ENCODE data around the gene NCDN.

NCDN gene

GRCh38 chr1:35615440-35615839, 57.8 kb downstream of the NCDN start:
- Mint-ChIP-seq H3K9me3 (no peaks in the 10 kb centered on the region), H3K4me3 (no peak overlapping the region), H3K27ac (ENCODE audit: low read depth) (no peak overlapping the region), H3K27me3 (no peaks in the 10 kb centered on the region), H3K4me1 (peaks cover 44% of the 10 kb centered on the region), H3K36me3 (ENCODE audit: insufficient read depth) (peaks cover 23% of the 10 kb centered on the region)
- ATAC-seq (replicated peaks; ENCODE audit: extremely low read depth, poor library complexity, severe bottlenecking) (no peak), DNase-seq (ENCODE audit: low spot score in 2 of 2) (no peak)

Measured in central memory CD8-positive, alpha-beta T cell (primary cell).